Activated T-helper 17 cell treated with anti-CD3 and anti-CD28 coated beads, Interleukin-2, amount 50 U/mL, for 72 hours (primary cell): ENCODE data around the gene DAG1. TPM values are rescaled to one million over a fixed set of nuclear protein-coding genes. Genes with fewer than 3 reads are reported as not detected.

Experiments
- ATAC-seq: fragments of 150-1000 bp; cut with Tn5 transposase; replicated peaks from 2 replicates; pipeline ENCODE4 v1.10.0; 2021; ENCODE audit warnings: mild to moderate bottlenecking, moderate library complexity
- H3K27ac Mint-ChIP-seq: one replicate; pipeline ENCODE4 v1.8.0; 2022; ENCODE audit warnings: mixed read lengths
- H3K27me3 Mint-ChIP-seq: one replicate; pipeline ENCODE4 v1.8.0; 2022; ENCODE audit warnings: mixed read lengths
- H3K36me3 Mint-ChIP-seq: one replicate; pipeline ENCODE4 v1.8.0; 2022; ENCODE audit warnings: low read depth, mild to moderate bottlenecking, mixed read lengths
- H3K4me1 Mint-ChIP-seq: one replicate; pipeline ENCODE4 v1.8.0; 2022; ENCODE audit warnings: mixed read lengths
- H3K4me3 Mint-ChIP-seq: one replicate; pipeline ENCODE4 v1.8.0; 2022; ENCODE audit warnings: mild to moderate bottlenecking, mixed read lengths
- H3K9me3 Mint-ChIP-seq: one replicate; pipeline ENCODE4 v1.8.0; 2022; ENCODE audit warnings: mixed read lengths
- total RNA-seq, 2 donors: library from RNA; stranded (reverse); gene quantifications; one replicate each; pipeline ENCODE4 v1.2.3, GENCODE V29; 2022

DAG1 gene
- total RNA-seq = 10 to 100 TPM in 1 of 2 donors, 1 to 10 TPM in 1; 7.0 to 12.3 TPM

GRCh38 chr3:49469936-49470713 lies at the start of gene DAG1:
Gene DAG1 (plus strand): TSS chr3:49470267. CDS start chr3:49510535, 40,268 bp downstream.
- ATAC-seq = peak; percentile 93
- Mint-ChIP-seq H3K27ac (peak within 1 kb of the TSS; percentile 91), H3K9me3 (no peaks in the 10 kb centered on the region), H3K36me3 (peaks cover 7% of the 10 kb centered on the region), H3K27me3 (no peaks in the 10 kb centered on the region), H3K4me3 (peak within 1 kb of the TSS; percentile 97), H3K4me1 (peaks cover 20% of the 10 kb centered on the region)

GRCh38 chr3:49421890-49422378 lies 48.1 kb upstream of the DAG1 start:
- Mint-ChIP-seq H3K9me3 (no peaks in the 10 kb centered on the region), H3K27ac (no peak overlapping the region), H3K4me1 (peaks cover 14% of the 10 kb centered on the region), H3K27me3 (no peaks in the 10 kb centered on the region), H3K36me3 (peaks cover 14% of the 10 kb centered on the region), H3K4me3 (no peak overlapping the region)
- ATAC-seq = no peak

DNA sequence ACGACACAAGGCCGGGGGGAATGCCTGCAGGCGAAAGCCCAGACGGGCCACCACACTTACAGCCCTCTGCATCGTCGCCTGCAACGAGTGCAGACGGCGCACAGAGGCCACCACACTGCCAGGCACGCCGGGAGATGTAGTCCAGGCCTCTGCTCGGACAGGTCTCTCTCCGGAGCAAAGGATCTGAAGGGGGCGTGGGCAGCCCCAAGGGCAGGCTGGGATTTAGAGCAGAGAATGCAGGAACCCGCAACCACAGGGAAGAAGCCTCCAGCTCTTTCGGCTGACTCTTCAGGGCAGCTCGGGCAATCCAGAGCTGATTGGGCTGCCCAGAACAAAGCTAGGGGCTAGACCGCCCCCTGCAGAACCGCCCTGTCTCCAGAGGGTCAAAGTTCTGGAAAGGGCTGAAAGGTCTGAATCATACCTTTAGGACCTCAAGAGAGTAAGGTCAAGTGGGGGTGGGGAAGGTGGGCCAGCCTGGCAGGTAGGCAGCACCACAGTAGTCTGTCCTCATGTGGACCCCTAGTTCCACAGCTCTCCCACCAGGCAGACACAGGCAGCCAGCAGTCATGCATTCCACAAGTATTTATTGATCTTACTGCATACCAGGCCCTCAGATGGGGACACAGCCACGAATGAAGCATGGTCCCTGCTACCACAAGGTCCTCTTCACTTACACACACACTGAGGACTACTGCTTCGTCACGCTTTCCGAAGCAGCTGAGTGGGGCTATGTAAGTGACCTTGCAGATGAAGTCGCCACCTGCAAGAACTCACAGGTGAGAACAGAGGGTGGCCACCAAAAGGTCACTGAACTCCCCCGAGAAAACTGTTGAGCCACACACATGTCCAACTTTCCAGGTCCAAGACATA lies 47.5 kb upstream of the DAG1 start, which contains the start of gene AMT:
Gene AMT, minus strand, starts transcription at position 95 of the 870 bp plus-strand sequence. Its CDS starts 23 bp downstream, at position 72.
- no peaks in the 10 kb centered on the region for H3K27me3 Mint-ChIP-seq
- H3K4me3 Mint-ChIP-seq = no peak within 1 kb of the TSS
- no peaks in the 10 kb centered on the region for H3K9me3 Mint-ChIP-seq
- peak within 1 kb of the TSS; percentile 65 for H3K27ac Mint-ChIP-seq
- peaks cover 13% of the 10 kb centered on the region for H3K4me1 Mint-ChIP-seq
- peaks cover 11% of the 10 kb centered on the region for H3K36me3 Mint-ChIP-seq
- no peak for ATAC-seq

DNA sequence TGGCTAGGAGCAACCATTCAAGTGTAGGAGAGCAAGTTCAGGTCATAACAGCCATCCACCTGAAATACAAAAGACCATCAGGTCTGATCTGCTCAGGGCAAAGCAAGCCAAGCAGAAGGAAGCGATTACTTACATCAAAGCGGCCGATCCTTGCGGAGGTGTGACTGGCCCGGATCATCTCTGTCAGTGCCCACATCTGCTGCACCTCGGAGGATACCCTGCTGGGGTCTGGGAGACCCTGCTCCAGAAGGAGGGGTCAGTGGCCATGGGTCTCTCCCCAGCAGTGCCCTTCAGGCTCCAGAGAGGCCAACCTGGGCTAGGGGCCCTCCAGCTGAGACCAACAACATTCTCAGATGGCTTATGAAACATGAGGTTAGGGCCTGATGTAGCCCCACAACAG lies 45.3 kb upstream of the DAG1 start:
- H3K4me3 Mint-ChIP-seq = no peak overlapping the region
- no peaks in the 10 kb centered on the region for H3K9me3 Mint-ChIP-seq
- ATAC-seq = no peak
- H3K27ac Mint-ChIP-seq = peak overlapping the region; percentile 51
- no peaks in the 10 kb centered on the region for H3K27me3 Mint-ChIP-seq
- no peaks in the 10 kb centered on the region for H3K36me3 Mint-ChIP-seq
- H3K4me1 Mint-ChIP-seq = peaks cover 5% of the 10 kb centered on the region

DNA sequence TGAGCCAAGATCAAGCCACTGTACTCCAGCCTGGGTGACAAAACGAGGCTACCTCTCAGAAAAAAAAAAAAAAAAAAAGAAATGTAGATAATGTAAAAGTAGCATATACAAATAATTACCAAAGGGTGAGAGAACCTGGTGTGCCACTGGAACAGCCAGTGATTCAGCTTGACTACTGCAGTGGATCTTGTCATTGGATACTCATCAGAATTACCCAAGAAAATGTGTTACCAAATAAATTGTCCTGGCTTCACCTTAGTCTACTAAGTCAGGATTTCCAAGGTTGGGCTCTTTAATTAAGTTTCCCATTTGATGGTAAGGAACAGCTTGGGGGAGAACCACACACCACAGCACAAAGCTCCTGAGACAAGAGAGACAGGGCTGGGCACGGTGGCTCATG lies 42.5 kb upstream of the DAG1 start:
- Mint-ChIP-seq H3K9me3 (no peaks in the 10 kb centered on the region), H3K4me1 (no peaks in the 10 kb centered on the region), H3K27me3 (no peaks in the 10 kb centered on the region), H3K36me3 (no peaks in the 10 kb centered on the region), H3K4me3 (peak overlapping the region; percentile 90), H3K27ac (peak overlapping the region; percentile 96)
- no peak for ATAC-seq

DNA sequence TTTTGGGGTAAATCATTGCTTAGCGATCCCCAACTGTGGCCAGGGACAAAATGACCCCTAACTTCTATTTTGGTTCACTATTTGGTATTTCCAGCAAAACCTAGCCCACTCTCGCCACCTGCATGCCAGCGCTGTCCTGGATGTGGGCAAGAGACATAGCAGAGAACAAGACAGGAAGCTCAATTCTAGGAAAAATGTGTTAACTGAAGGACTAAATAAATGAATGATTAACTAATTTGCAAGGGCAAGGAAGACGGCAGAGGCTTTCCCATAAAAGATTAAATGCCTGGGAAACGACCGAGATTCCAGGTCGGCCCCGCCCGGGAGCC lies 41.4 kb upstream of the DAG1 start:
- Mint-ChIP-seq H3K27me3 (no peaks in the 10 kb centered on the region), H3K9me3 (no peaks in the 10 kb centered on the region)

DNA sequence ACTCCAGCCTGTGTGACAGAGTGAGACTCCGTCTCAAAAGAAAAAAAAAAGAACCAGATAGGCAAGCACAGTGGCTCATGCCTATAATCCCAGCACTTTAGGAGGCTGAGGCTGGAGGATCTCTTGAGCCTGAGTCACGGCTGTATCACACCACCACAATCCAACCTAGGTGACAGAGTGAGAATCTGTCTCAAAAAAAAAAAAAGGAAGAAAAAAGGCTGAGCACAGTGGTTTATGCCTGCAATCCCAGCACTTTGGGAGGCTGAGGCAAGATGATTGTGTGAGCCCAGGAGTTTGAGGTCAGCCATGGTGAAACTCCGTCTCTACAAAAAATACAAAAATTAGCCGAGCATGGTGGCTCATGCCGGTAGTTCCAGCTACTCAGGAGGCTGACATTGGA lies 35.3 kb upstream of the DAG1 start:
- Mint-ChIP-seq H3K27ac (no peak overlapping the region), H3K36me3 (no peaks in the 10 kb centered on the region), H3K9me3 (no peaks in the 10 kb centered on the region), H3K4me3 (no peak overlapping the region), H3K4me1 (no peaks in the 10 kb centered on the region), H3K27me3 (no peaks in the 10 kb centered on the region)
- ATAC-seq = no peak

More for the DNA sequence above, 41.4 kb upstream of the DAG1 start:
- Mint-ChIP-seq H3K27ac (peak overlapping the region; percentile 96), H3K4me3 (peak overlapping the region; percentile 90), H3K4me1 (no peaks in the 10 kb centered on the region), H3K36me3 (no peaks in the 10 kb centered on the region)
- ATAC-seq = peak; percentile 6

DNA sequence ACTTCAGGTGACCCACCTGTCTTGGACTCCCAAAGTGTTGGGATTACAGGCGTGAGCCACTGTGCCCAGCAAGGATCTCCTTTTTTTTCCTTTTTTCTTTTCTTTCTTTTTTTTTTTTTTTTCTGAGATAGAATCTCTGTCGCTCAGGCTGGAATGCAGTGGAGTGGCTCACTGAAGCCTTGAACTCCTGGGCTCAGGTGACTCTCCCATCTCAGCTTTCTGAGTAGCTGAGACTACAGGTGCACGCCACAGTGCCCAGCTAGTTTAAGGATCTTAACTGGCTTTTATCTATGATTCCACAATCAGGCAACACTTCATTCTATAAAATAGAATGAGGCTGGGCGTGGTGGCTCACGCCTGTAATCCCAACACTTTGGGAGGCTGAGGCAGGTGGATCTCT lies 24.7 kb upstream of the DAG1 start:
- ATAC-seq = no peak
- no peaks in the 10 kb centered on the region for H3K9me3 Mint-ChIP-seq
- no peak overlapping the region for H3K27ac Mint-ChIP-seq
- no peak overlapping the region for H3K4me3 Mint-ChIP-seq
- H3K4me1 Mint-ChIP-seq = peaks cover 6% of the 10 kb centered on the region
- no peaks in the 10 kb centered on the region for H3K36me3 Mint-ChIP-seq
- no peaks in the 10 kb centered on the region for H3K27me3 Mint-ChIP-seq

DNA sequence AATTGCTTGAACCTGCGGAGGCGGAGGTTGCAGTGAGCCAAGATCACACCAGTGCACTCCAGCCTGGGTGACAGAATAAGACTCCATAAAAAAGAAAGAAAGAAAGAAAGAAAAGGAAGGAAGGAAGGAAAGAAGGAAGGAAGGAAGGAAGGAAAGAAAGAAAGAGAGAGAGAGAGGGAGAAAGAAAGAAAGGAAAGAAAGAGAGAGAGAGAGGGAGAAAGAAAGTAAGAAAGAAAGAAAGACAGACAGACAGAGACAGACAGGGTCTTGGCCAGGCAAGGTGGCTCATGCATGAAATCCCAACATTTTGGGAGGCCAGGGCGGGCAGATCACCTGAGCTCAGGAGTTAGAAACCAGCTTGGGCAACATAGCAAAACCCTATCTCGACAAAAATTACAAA lies 16.4 kb upstream of the DAG1 start:
- Mint-ChIP-seq H3K36me3 (no peaks in the 10 kb centered on the region), H3K4me3 (no peak overlapping the region), H3K27ac (peak overlapping the region; percentile 11), H3K4me1 (peaks cover 6% of the 10 kb centered on the region), H3K9me3 (no peaks in the 10 kb centered on the region), H3K27me3 (no peaks in the 10 kb centered on the region)
- no peak for ATAC-seq

DNA sequence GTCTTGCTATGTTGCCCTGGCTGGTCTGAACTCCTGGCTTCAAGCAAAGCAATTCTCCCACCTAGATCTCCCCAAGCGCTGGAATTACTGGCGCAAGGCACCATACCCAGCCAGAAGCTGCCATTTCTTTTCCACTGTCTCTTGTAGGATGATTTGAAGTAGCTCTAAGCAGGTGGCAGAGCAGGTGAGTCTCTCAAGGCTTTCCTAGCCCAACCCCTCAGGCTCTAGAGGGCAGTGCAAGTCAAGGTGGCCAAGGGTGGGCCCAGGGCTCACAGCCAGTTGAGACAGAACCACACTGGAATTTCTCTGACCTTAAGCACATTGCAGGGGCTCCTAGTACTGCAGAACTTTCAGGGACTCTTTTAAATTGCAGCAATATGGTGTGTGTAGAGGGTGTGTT lies 15.6 kb upstream of the DAG1 start:
- H3K9me3 Mint-ChIP-seq = no peaks in the 10 kb centered on the region
- no peaks in the 10 kb centered on the region for H3K36me3 Mint-ChIP-seq
- H3K4me1 Mint-ChIP-seq = no peaks in the 10 kb centered on the region

DNA sequence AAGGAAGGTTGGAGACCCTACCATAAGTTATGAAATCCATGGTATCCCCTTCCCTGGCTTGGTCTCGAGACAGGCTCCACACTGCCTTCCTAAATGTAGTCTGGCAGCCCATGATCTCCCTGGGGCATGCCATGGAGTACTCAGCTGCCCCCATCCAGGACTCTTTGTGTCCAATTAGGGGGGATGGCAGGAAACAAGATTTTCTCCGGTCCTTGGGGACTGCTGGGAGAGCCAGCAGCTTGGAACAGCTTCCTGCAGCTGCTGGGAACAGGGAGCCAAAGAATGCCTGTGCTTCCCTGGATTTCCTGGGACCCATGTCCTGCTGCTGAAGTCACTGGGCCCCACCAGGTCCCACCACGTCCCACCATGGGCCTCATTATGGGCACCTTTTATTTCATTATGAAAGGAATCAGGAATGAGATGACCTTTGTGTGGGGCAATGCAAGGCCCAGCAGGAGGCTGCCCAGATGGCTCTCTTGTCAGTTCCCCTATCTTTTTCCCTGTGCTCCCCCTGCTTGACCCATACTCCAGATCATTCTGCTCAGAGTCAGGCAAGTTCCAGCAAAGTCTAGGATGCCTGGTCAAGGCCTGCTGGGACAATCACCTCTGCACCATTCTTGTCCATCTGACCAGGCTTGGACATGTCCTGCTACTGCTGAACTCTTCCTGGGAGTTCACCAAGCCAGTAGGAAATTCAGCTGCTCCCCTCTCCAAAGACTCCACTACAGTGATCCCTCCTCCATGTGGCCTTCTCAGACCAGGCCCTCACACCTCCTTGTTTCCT lies 15.0 kb upstream of the DAG1 start:
- Mint-ChIP-seq H3K9me3 (no peaks in the 10 kb centered on the region), H3K27me3 (no peaks in the 10 kb centered on the region), H3K4me1 (no peaks in the 10 kb centered on the region), H3K36me3 (no peaks in the 10 kb centered on the region), H3K4me3 (no peak overlapping the region), H3K27ac (peak overlapping the region; percentile 9)
- no peak for ATAC-seq

More for the DNA sequence above, 15.6 kb upstream of the DAG1 start:
- Mint-ChIP-seq H3K4me3 (no peak overlapping the region), H3K27me3 (no peaks in the 10 kb centered on the region), H3K27ac (no peak overlapping the region)
- peak; percentile 31 for ATAC-seq

DNA sequence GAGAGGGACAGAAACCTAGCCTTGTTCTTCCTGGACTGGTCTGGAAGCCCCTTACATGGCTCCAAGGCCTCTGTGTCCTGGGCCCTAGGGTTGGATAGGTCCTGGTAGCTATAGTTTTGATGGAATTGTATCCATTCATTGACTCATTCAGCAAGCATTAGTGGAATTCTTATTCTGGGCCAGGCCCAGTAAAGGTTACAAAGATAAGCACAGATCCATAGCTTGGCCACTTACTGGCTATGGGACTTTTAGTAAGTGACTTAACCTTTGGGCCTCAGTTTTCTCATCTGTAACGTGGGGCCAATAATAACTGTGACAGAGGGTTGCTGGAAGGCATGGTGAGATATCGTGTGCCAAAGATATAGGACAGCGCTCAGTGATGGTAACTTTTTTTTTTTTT lies 13.6 kb upstream of the DAG1 start:
- H3K9me3 Mint-ChIP-seq = no peaks in the 10 kb centered on the region
- H3K27me3 Mint-ChIP-seq = no peaks in the 10 kb centered on the region
- H3K36me3 Mint-ChIP-seq = no peaks in the 10 kb centered on the region
- H3K27ac Mint-ChIP-seq = no peak overlapping the region
- no peak overlapping the region for H3K4me3 Mint-ChIP-seq
- ATAC-seq = no peak
- H3K4me1 Mint-ChIP-seq = no peaks in the 10 kb centered on the region

- Mint-ChIP-seq H3K4me1 (no peaks in the 10 kb centered on the region), H3K27ac (no peak overlapping the region), H3K4me3 (no peak overlapping the region), H3K9me3 (no peaks in the 10 kb centered on the region), H3K36me3 (no peaks in the 10 kb centered on the region), H3K27me3 (no peaks in the 10 kb centered on the region)
- no peak for ATAC-seq
These were observed 9.7 kb upstream of the DAG1 start for GRCh38 chr3:49460188-49460890.

DNA sequence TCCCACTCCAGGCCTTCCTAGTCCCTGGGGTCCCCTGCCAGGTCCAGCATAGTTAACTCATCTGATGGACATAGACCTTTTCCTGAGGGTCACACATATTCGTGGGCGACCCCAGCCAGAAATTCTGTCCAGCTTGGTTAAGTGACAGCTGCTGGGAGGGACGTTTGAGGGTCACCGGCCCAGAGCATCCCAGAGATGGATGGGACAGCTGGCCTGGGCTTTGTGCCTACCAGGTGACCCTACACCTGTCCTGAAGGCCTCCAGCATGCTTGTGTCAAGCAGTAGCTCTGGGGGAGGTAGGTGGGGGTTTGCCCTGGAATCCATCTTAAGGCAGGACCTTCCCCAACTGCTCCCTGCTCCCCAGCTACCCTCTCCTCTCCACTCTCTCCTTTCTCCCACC lies 9.1 kb upstream of the DAG1 start:
- peak overlapping the region; percentile 13 for H3K27ac Mint-ChIP-seq
- no peaks in the 10 kb centered on the region for H3K9me3 Mint-ChIP-seq
- H3K27me3 Mint-ChIP-seq = no peaks in the 10 kb centered on the region
- ATAC-seq = no peak
- H3K36me3 Mint-ChIP-seq = no peaks in the 10 kb centered on the region
- H3K4me3 Mint-ChIP-seq = no peak overlapping the region
- H3K4me1 Mint-ChIP-seq = no peaks in the 10 kb centered on the region
